Neuronal stem cell (in vitro differentiated cells): Measurements from ENCODE around the gene IFT22.

Experiments
- DNase-seq: peaks from one replicate; pipeline ENCODE4 v3.0.0-alpha.2; 2013; ENCODE audit warnings: low spot score
- H2AFZ ChIP-seq: one replicate; pipeline ENCODE4 v1.6.1; 2013; ENCODE audit warnings: mild to moderate bottlenecking, low read length, inconsistent platforms
- H2AK5ac ChIP-seq: 2 replicates; pipeline ENCODE4 v1.6.1; 2013; ENCODE audit warnings: low read depth, mild to moderate bottlenecking, inconsistent platforms, low read length, moderate library complexity, mixed read lengths
- H2BK120ac ChIP-seq: 2 replicates; pipeline ENCODE4 v1.6.1; 2013; ENCODE audit warnings: low read depth, mild to moderate bottlenecking, inconsistent platforms, low read length, moderate library complexity, mixed read lengths
- H2BK12ac ChIP-seq: one replicate; pipeline ENCODE4 v1.6.1; 2013; ENCODE audit warnings: low read length, inconsistent platforms
- H2BK15ac ChIP-seq: 2 replicates; pipeline ENCODE4 v1.6.1; 2013; ENCODE audit warnings: mild to moderate bottlenecking, low read length, inconsistent platforms, mixed read lengths
- H2BK5ac ChIP-seq: one replicate; pipeline ENCODE4 v1.6.1; 2013; ENCODE audit warnings: inconsistent platforms, mild to moderate bottlenecking, low read length, moderate library complexity
- H3K14ac ChIP-seq: one replicate; pipeline ENCODE4 v1.6.1; 2013; ENCODE audit warnings: low read length, inconsistent platforms
- H3K18ac ChIP-seq: 2 replicates; pipeline ENCODE4 v1.6.1; 2013; ENCODE audit warnings: low read length, inconsistent platforms
- H3K23ac ChIP-seq: 2 replicates; pipeline ENCODE4 v1.6.1; 2013; ENCODE audit warnings: low read depth, mild to moderate bottlenecking, mixed read lengths, low read length, inconsistent platforms; ENCODE audit not compliant: poor library complexity
- H3K27ac ChIP-seq: replicated peaks from 3 replicates; pipeline ENCODE4 v1.5.1; 2013; ENCODE audit warnings: low read length, inconsistent platforms
- H3K27me3 ChIP-seq, 3 experiments: 2 replicates each; pipeline ENCODE4 v1.6.1; 2013; ENCODE audit warnings: low read length in 3 of 3, mild to moderate bottlenecking in 2 of 3, inconsistent platforms in 1 of 3, low read depth in 1 of 3, mixed read lengths in 1 of 3, moderate library complexity in 1 of 3; ENCODE audit not compliant: control insufficient read depth in 3 of 3, insufficient read depth in 3 of 3
- H3K36me3 ChIP-seq, 2 donors: replicated peaks in 1 of 2; 2 replicates each; pipeline ENCODE4 v1.6.1; 2013; ENCODE audit warnings: low read length in 2 of 2; ENCODE audit not compliant: control insufficient read depth in 2 of 2, insufficient read depth in 2 of 2
- H3K4ac ChIP-seq: 2 replicates; pipeline ENCODE4 v1.6.1; 2013; ENCODE audit warnings: inconsistent platforms, mild to moderate bottlenecking, low read length, moderate library complexity
- H3K4me1 ChIP-seq, 2 donors: 1 replicate in 1 of 2; 2 replicates in 1 of 2; pipeline ENCODE4 v1.6.1; 2013; ENCODE audit warnings: low read length in 2 of 2, low read depth in 1 of 2; ENCODE audit not compliant: control insufficient read depth in 2 of 2, insufficient read depth in 1 of 2
- H3K4me2 ChIP-seq: one replicate; pipeline ENCODE4 v1.6.1; 2013; ENCODE audit warnings: mild to moderate bottlenecking, low read length, inconsistent platforms; ENCODE audit not compliant: insufficient read depth, poor library complexity, severe bottlenecking
- H3K4me3 ChIP-seq, 2 donors: 2 replicates each; pipeline ENCODE4 v1.5.1; 2013; ENCODE audit warnings: low read length in 2 of 2, mild to moderate bottlenecking in 2 of 2, inconsistent platforms in 1 of 2, moderate library complexity in 1 of 2
- H3K79me1 ChIP-seq: one replicate; pipeline ENCODE4 v1.6.1; 2013; ENCODE audit warnings: low read depth, mild to moderate bottlenecking, inconsistent platforms, low read length, moderate library complexity
- H3K9ac ChIP-seq: one replicate; pipeline ENCODE4 v1.6.1; 2013; ENCODE audit warnings: mild to moderate bottlenecking, low read depth, low read length, inconsistent platforms; ENCODE audit not compliant: poor library complexity
- H3K9me3 ChIP-seq, 2 donors: replicated peaks in 1 of 2; 2 replicates each; pipeline versions ENCODE3 to v1.6.1; 2013; ENCODE audit warnings: low read length in 2 of 2, mild to moderate bottlenecking in 2 of 2, inconsistent platforms in 1 of 2, low read depth in 1 of 2, mixed read lengths in 1 of 2, moderate library complexity in 1 of 2; ENCODE audit not compliant: control insufficient read depth in 2 of 2, insufficient read depth in 1 of 2
- H4K8ac ChIP-seq: one replicate; pipeline ENCODE4 v1.6.1; 2013; ENCODE audit warnings: low read depth, mild to moderate bottlenecking, inconsistent platforms, low read length, moderate library complexity
- H4K91ac ChIP-seq: one replicate; pipeline ENCODE4 v1.6.1; 2013; ENCODE audit warnings: low read length, low read depth, mild to moderate bottlenecking, inconsistent platforms; ENCODE audit not compliant: poor library complexity
- WGBS, 2 donors: extraction: QIAGEN DNeasy Blood & Tissue Kit; methylation state at CpG; one replicate each; pipeline ENCODE4 v1.1.7; 2013; ENCODE audit warnings: missing lambda C conversion rate in 2 of 2, mixed read lengths in 1 of 2; ENCODE audit not compliant: insufficient read length in 2 of 2, insufficient replicate concordance in 1 of 2; ENCODE audit errors: extremely low coverage in 2 of 2; 5-methylcytosine and 5-hydroxymethylcytosine counted together

Gene IFT22

GRCh38 chr7:101319401-101319800, 2.2 kb downstream of the IFT22 start:
- no peak overlapping the region for H3K23ac ChIP-seq
- no peaks in the 10 kb centered on the region for H3K9me3 ChIP-seq
- no peak overlapping the region for H2AFZ ChIP-seq
- no peaks in the 10 kb centered on the region for H3K27me3 ChIP-seq
- DNase-seq = no peak
- no peak overlapping the region for H3K4ac ChIP-seq
- H3K27ac ChIP-seq = no peak overlapping the region
- H2BK12ac ChIP-seq = no peak overlapping the region
- no peak overlapping the region for H3K4me3 ChIP-seq
- H2BK120ac ChIP-seq = no peak overlapping the region
- WGBS, 2 donors = no CpG with 5 or more reads among the region's 5 CpGs
- H4K91ac ChIP-seq = no peak overlapping the region
- no peak overlapping the region for H3K4me2 ChIP-seq
- no peak overlapping the region for H2AK5ac ChIP-seq
- H3K14ac ChIP-seq = no peak overlapping the region
- peaks cover 16 to 53% of the 10 kb centered on the region in 2 donors for H3K36me3 ChIP-seq
- H2BK15ac ChIP-seq = no peak overlapping the region
- no peak overlapping the region for H4K8ac ChIP-seq
- H3K79me1 ChIP-seq = peaks cover 4% of the 10 kb centered on the region
- no peak overlapping the region for H3K18ac ChIP-seq
- H3K9ac ChIP-seq = no peak overlapping the region
- no peak overlapping the region for H2BK5ac ChIP-seq
- H3K4me1 ChIP-seq = peaks cover 2% of the 10 kb centered on the region in 2 donors

- H3K27me3 ChIP-seq = no peaks in the 10 kb centered on the region
- WGBS, 2 donors = no CpG with 5 or more reads among the region's 1 CpG
- DNase-seq = peak; percentile 38
Measured at GRCh38 chr7:101315336-101315735, 6.3 kb downstream of the IFT22 start.

GRCh38 chr7:101308245-101309085, 13.1 kb downstream of the IFT22 start:
- H3K4me2 ChIP-seq = peak overlapping the region; percentile 67
- H3K9ac ChIP-seq = peak overlapping the region; percentile 63
- no peak overlapping the region for H3K4ac ChIP-seq
- peak overlapping the region; percentile 78 for H2BK15ac ChIP-seq
- peak overlapping the region; percentile 70 for H3K23ac ChIP-seq
- H3K36me3 ChIP-seq = peaks cover under 1 to 2% of the 10 kb centered on the region in 2 donors
- DNase-seq = peak; percentile 33
- no peak overlapping the region for H2BK120ac ChIP-seq
- no peak overlapping the region for H4K91ac ChIP-seq
- peak overlapping the region; percentile 88 for H3K18ac ChIP-seq
- H3K4me3 ChIP-seq = peak overlapping the region; percentile 43 to 86
- H2AFZ ChIP-seq = peak overlapping the region; percentile 94
- H2BK12ac ChIP-seq = no peak overlapping the region
- no CpG with 5 or more reads among the region's 62 CpGs for WGBS, 2 donors
- H3K27me3 ChIP-seq = peaks cover 0 to 14% (median 12%) of the 10 kb centered on the region in 3 experiments
- H3K79me1 ChIP-seq = no peaks in the 10 kb centered on the region
- no peak overlapping the region for H3K27ac ChIP-seq
- H3K14ac ChIP-seq = peak overlapping the region; percentile 75
- H3K9me3 ChIP-seq = peaks cover 4 to 20% of the 10 kb centered on the region in 2 donors
- H4K8ac ChIP-seq = no peak overlapping the region
- H2AK5ac ChIP-seq = peak overlapping the region; percentile 14
- peaks cover 2 to 6% of the 10 kb centered on the region in 2 donors for H3K4me1 ChIP-seq
- H2BK5ac ChIP-seq = no peak overlapping the region

More at GRCh38 chr7:101315336-101315735, 6.3 kb downstream of the IFT22 start:
- no peaks in the 10 kb centered on the region for H3K79me1 ChIP-seq
- H3K23ac ChIP-seq = no peak overlapping the region
- peaks cover 16 to 62% of the 10 kb centered on the region in 2 donors for H3K36me3 ChIP-seq
- H4K8ac ChIP-seq = no peak overlapping the region
- no peak overlapping the region for H2BK15ac ChIP-seq
- H3K4me3 ChIP-seq = no peak overlapping the region
- no peak overlapping the region for H2AFZ ChIP-seq
- no peak overlapping the region for H2AK5ac ChIP-seq
- H2BK12ac ChIP-seq = no peak overlapping the region
- H3K4me2 ChIP-seq = no peak overlapping the region
- no peak overlapping the region for H3K4ac ChIP-seq
- H2BK120ac ChIP-seq = no peak overlapping the region
- H3K9me3 ChIP-seq = peaks cover under 1 to 9% of the 10 kb centered on the region in 2 donors
- H3K14ac ChIP-seq = no peak overlapping the region
- H3K9ac ChIP-seq = no peak overlapping the region
- H2BK5ac ChIP-seq = no peak overlapping the region
- no peak overlapping the region for H3K18ac ChIP-seq
- no peak overlapping the region for H3K27ac ChIP-seq
- H3K4me1 ChIP-seq = no peaks in the 10 kb centered on the region
- no peak overlapping the region for H4K91ac ChIP-seq

- Histone ChIP-seq H3K36me3 (peaks cover 0 to 2% of the 10 kb centered on the region in 2 donors), H2BK15ac (no peak overlapping the region), H2BK12ac (no peak overlapping the region), H3K23ac (no peak overlapping the region), H3K4me3 (no peak overlapping the region), H3K27me3 (peaks cover 0 to 32% (median 24%) of the 10 kb centered on the region in 3 experiments), H2BK5ac (no peak overlapping the region), H2BK120ac (no peak overlapping the region), H3K4me2 (no peak overlapping the region), H3K27ac (no peak overlapping the region), H4K91ac (no peak overlapping the region), H3K4me1 (peaks cover 2 to 6% of the 10 kb centered on the region in 2 donors), H3K18ac (no peak overlapping the region), H3K4ac (no peak overlapping the region), H3K9ac (no peak overlapping the region), H4K8ac (no peak overlapping the region), H3K14ac (no peak overlapping the region), H3K79me1 (no peaks in the 10 kb centered on the region), H2AK5ac (no peak overlapping the region), H2AFZ (no peak overlapping the region), H3K9me3 (peaks cover 6 to 37% of the 10 kb centered on the region in 2 donors)
- no peak for DNase-seq
- no CpG with 5 or more reads among the region's 9 CpGs for WGBS, 2 donors
Measured at GRCh38 chr7:101306307-101306706, 15.3 kb downstream of the IFT22 start.
